DMS79 (cell line): ENCODE results near the gene NPR1.
"Not testable (repeated sequence)": the region's sequence is repeated elsewhere in the genome, so short reads cannot be mapped to it uniquely, and the experiment has no call there.

Source experiments
- DNase-seq: peaks from one replicate; lab custom pipeline; 2025; lab: John Stamatoyannopoulos, UW

Gene NPR1

DNA sequence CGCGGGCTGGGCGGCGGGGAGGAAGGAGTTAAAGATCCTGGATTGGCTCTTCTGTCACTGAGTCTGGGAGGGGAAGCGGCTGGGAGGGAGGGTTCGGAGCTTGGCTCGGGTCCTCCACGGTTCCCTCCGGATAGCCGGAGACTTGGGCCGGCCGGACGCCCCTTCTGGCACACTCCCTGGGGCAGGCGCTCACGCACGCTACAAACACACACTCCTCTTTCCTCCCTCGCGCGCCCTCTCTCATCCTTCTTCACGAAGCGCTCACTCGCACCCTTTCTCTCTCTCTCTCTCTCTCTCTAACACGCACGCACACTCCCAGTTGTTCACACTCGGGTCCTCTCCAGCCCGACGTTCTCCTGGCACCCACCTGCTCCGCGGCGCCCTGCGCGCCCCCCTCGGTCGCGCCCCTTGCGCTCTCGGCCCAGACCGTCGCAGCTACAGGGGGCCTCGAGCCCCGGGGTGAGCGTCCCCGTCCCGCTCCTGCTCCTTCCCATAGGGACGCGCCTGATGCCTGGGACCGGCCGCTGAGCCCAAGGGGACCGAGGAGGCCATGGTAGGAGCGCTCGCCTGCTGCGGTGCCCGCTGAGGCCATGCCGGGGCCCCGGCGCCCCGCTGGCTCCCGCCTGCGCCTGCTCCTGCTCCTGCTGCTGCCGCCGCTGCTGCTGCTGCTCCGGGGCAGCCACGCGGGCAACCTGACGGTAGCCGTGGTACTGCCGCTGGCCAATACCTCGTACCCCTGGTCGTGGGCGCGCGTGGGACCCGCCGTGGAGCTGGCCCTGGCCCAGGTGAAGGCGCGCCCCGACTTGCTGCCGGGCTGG lies at the start of gene NPR1:
NPR1 (plus strand) TSS at position 170 of the 818 bp plus-strand sequence; CDS start at position 591, 421 bp downstream.
- DNase-seq = no peak

DNA sequence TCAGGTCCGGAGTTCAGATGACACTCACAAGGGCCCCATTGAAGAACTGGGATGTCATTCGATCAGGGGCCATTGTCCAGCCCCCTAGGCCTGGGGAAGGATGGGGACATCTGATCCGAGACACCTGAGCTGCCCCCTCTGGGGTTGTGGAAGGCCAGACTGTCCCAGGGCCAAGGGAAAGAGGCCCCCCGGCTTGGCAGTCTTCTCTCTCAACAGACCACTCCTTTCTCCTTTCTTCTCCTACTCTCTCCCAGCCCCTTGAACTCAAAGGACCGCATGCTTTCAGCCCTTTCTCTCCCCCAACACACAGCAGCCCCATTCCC lies 49.2 kb upstream of the NPR1 start:
- DNase-seq = no peak

DNA sequence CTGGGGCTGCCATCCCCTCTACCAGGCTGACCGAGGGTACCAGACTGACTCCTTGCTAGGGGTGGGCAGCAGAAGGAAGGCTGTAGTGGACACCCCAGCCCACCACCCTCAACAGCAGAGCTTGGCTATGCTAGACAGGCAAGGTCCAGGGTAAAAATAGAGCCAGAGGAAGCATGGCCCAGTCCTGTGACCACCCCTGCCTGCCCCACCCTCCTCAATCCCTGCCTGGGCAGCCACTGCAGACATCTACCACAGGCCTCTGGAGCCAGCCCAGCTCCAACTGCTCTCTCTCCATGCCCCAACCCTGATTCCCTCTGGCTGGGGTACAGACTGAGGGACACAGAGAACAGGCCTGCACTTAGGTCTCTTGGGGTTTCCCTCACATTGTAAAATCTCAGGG lies 48.5 kb upstream of the NPR1 start:
- no peak for DNase-seq

DNA sequence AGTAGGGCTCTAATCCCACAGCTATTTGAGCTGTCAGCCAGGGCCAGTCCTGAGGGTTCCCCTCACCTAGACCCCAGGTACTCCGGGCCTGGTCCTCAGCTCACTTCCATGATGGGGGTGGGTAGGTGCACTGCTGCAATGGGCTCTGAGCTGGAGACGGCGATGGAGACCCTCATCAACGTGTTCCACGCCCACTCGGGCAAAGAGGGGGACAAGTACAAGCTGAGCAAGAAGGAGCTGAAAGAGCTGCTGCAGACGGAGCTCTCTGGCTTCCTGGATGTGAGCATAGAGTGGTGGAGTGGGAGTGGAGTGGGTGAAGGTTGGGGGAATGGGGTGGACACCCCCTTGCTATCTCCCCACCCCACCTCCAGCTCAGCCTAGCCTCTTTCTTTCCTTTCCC lies 48.1 kb upstream of the NPR1 start:
- DNase-seq = no peak

DNA sequence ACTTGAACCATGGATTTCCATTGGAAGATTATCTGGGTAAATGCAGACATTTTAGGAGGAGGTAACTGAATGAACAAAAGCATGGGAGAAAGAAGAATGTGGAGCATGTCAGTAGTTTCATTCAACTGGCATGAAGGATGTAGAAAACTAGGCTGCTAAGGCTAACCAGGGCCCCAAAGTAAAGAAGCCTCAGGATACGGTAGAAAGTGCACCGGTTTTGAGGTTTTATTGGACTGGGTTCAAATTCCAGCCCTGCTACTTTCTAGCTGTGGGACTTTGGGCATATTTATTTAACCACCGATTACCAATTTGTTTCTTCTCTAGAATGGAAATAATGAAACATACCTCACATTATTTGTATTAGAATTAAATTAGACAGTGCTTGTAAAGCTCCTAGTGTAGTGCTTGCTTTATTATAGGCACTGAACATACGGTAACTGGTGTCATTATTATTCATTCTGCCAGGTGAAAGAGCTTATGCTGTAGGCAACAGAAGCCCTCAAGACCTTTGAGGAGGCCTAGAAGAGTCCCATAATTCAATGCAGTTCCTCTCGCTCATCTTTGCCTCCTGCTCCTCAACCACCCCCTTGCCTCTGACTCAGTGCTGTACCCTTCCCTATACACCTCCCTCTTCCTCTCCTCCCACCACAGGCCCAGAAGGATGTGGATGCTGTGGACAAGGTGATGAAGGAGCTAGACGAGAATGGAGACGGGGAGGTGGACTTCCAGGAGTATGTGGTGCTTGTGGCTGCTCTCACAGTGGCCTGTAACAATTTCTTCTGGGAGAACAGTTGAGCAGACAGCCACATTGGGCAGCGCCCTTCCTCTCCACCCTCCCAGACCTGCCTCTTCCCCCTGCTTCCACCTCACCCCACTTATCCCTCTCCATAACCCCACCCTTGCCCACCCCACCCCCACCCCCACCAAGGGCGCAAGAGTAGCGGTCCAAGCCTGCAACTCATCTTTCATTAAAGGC lies 47.2 kb upstream of the NPR1 start:
- DNase-seq = no peak

DNA sequence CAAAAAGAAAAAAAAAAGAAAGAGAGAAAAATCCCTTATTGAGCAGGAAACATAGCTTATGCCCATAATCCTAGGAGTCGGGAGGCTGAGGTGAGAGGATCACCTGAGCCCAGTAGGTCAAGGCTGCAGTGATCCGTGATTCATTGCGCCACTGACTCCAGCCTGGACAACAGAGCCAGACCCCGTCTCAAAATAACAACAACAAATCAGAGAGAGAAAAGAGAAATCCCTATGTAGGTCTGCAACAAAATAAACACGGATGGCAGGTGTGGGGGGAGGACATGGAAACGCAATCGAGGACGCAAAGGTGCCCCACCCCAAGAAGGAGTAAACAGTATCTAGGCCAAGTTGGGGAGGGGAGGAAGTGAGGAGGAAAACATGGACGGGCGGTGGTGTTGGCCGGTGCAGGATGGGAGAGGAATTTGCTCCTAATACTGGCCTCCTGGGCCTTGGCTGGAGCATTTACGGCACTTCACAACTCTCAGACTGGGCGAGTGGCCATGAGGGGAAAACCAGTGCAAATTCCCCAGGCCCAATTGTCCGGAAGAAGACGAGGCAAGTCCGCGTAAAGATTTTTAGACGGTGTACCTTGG lies 45.2 kb upstream of the NPR1 start:
- DNase-seq = no peak

DNA sequence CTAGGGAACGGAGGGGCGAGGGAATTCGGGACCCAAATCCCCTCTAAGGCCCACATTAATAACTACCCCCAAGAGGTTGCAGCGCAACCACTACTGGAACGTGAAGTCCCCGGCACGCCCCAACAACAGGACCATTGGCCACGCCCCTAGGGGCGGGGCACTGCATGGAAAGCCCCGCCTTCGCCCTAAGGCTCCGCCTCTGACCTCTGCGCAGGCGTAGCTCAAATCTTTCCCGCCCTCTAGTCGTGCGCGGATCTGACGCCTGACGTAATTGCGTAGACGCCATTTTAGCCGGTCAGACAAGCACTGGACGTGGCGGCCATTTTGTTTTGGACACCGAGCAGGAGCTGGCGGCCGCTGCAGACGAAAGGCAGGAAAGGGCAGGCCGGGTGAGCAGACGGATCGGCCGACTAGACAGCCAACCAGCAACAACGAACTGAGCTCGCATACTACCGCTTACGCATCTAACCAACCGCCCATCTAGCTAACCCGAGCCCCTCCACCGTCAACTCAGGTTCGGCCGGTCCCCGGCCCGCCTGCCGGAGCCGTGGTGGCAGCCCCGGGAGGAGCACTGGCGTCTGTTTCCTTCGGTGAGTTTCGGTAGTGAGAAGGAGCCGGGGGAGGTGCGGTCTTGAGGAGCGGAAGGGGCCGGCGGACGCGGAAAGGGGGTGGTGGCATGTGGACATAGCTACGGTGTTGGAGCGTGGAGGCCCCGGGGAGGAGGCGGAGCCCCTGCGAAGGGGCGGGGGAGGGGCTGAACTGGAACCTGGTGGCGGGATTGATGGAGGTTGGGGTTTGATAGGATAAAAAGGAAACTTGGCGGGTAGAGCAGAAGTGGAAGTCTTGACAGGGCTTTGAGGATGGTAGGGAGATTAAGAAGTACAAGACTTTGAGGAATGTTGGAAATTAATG lies 44.5 kb upstream of the NPR1 start, which contains the start of gene CHTOP:
CHTOP (plus strand) TSS at position 313 of the 912 bp plus-strand sequence. CDS start 2,523 bp downstream, outside the sequence.
- DNase-seq = peak; percentile 95

DNA sequence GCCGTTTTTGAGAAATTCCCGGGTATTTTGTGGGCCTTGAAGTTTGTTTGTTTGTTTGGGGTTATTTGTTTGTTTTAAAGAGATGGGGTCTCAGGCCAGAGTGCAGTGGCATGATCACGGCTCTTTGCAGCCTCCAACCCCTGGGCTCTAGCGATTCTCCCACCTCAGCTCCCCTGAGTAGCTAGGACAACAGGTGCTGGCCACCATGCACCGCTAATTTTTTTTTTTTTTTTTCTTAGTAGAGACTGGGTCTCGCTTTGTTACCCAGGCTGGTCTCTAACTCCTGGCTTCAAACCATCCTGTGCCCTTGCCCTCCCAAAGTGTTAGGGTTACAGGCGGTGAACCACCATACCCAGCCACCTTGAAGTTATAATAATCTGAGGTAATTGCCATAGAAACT lies 42.6 kb upstream of the NPR1 start:
- DNase-seq = no peak

DNA sequence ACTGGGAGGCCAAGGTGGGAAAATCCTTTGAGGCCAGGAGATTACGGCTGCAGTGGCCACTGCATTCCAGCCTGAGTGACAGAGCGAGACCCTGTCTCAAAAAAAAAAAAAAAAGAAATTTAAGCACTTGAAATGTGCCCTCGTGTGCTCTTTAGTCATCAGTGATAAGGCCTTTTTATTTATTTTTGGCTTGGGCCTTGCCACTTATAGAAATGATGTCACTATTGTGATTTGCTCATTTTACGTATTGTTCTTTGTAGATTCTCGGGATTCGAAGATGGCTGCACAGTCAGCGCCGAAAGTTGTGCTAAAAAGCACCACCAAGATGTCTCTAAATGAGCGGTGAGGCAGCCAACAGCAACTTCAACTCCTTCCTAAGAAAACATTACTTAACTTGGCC lies 42.2 kb upstream of the NPR1 start:
- no peak for DNase-seq

DNA sequence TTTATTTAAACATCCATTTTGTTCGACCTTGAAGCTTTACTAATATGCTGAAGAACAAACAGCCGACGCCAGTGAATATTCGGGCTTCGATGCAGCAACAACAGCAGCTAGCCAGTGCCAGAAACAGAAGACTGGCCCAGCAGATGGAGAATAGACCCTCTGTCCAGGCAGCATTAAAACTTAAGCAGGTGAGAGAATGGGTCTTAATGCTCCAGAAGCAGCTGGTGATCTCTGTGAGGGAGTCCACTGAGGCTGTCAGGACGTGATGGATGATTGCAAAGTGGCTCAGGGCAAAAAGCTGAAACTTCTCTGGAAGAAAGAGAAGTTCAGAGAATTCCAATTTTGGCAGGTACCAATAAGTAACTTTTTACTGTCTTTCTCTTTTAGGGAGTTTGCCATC lies 40.2 kb upstream of the NPR1 start:
- DNase-seq = no peak

DNA sequence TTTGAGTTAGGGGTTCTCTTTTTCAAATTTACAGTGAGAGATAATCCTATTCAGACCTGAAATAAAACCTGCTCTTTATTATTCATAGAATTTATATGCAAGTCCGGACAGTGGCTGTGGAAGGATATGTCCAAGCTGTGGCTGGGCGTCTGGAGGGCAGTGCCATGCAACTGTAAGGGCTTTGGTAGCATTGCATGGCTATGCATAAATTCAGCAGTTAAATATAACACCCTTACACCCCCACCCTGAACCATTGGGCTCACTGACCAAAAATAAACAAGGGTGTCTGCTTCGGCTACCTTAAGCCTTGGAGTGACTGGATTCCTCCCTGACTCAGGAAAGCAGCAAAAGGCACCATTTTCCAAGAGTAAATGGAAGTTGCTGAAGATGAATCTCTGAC lies 39.2 kb upstream of the NPR1 start:
- DNase-seq = no peak

DNA sequence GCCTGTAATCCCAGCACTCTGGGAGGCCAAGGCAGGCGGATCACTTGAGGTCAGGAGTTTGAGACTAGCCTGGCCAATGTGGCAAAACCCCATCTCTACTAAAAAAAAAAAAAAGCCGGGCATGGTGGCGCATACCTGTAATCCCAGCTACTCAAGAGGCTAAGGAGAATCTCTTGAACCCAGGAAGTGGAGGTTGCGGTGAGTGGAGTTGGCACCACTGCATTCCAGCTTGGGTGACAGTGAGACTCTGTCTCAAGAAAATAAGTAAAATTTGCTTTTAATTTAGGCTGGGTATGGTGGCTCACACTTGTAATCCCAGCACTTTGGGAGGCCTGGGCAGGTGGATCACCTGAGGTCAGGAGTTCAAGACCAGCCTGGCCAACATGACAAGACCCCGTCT lies 38.3 kb upstream of the NPR1 start:
- DNase-seq = not testable (repeated sequence)

DNA sequence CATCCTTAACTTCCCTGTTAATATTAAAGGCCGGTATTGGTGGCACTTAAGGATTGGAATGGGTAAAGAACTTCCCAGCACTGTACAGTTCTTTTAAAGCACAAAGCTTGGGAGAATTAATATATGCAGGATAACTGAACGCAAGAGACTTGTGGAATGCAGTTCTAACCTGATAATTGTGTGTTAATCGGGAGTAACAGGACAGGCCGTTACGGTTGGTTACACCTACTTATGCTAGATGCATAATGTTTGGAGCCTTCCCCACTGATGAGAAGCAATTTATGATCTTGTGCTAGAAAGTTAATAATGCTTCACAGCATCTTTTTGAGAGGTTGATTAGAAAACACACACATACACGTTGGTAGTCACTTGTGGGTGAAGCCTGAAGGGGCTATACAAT lies 37.6 kb upstream of the NPR1 start:
- DNase-seq = no peak

DNA sequence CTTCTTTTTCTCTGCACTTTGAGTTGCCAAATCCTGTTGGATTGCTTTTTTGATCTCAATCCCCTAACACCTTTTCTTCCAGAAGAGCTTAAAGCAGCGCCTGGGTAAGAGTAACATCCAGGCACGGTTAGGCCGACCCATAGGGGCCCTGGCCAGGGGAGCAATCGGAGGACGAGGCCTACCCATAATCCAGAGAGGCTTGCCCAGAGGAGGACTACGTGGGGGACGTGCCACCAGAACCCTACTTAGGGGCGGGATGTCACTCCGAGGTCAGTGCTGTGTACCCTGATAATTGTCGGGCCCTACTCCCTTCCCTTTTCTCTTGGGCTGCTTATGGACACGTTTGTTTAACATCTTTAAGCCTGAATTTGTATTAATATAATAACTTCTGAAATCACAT lies 36.3 kb upstream of the NPR1 start:
- DNase-seq = no peak

DNA sequence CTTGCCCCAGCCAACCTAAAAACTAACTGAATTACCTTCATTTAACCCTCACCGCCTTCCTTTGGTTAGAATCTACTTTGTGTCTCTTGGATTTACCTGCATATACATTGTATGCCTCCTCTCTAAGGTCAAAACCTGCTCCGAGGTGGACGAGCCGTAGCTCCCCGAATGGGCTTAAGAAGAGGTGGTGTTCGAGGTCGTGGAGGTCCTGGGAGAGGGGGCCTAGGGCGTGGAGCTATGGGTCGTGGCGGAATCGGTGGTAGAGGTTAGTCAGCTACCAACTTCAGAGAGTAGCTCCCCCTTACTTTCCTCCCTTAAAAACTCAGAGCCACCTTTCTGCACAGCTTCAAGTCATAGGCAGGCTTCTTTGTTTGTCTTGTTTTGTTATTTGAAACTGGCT lies 35.4 kb upstream of the NPR1 start:
- no peak for DNase-seq

DNA sequence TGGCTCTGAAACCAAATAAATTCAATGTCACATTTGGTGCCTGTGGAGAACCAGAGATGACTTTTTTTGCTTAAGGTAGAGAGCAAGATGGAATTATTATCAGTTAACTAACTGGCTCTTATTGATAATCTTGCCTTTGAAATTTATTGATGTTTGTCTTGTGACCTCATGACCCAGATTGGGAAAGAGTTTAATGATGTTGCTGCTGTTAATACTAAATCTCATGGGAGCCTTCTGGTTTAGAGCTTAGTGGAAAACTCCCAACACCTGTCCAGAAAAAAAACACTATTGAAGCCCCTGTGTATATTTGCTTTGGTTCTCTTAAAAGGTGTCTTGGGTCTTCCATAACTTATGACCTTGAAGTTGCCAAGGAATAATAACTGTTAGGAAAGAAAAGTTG lies 34.7 kb upstream of the NPR1 start:
- DNase-seq = no peak

DNA sequence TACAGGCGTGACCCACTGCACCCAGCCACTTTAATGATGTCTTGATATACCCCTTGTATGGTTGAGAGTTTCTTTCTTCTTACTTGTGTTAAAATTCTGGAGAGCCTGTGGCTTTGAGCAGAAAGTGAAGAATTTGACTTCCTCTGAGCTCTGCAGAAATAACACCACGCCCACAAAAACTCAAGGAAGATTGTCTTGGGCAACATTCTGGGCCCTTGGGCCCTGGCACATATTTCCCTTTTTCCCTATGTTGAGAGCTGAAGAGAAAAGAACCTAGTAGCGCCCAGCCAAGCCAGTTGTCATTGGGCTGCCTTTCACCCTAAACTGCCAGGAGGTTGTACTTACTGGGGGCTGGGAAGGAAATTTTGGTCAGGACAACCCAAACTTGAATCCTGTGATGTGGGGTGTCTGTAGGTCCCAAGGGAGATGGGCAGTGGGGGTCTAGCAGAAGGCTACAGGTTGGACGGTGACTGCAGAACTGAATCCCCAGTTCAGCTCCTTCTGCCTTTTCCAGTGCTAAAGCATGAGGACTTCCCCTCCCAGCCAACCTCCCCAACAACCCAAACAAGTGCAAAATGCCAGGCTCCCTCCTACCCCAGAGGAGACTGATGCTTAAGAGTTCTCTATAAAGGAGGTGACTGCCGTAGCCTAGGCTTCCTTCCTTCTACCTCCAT lies 31.7 kb upstream of the NPR1 start:
- DNase-seq = no peak

DNA sequence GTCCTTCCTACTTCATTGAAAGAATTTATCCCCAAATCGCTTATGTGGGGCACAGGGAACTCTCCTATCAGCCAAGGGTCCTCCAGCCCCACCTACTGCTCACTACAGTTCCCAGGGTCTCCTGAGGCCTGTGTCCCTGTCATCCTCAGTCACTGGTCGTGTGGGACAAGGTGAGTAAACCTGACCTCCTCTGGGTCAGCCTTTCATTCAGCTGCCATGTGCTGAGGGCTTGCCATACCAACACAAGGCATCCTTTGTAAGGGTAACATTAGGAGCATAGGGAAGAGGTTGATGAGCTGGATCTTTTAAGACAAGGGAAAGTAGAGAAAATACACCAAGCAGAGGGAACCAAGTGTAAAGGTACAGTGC lies 31.2 kb upstream of the NPR1 start:
- DNase-seq = no peak

DNA sequence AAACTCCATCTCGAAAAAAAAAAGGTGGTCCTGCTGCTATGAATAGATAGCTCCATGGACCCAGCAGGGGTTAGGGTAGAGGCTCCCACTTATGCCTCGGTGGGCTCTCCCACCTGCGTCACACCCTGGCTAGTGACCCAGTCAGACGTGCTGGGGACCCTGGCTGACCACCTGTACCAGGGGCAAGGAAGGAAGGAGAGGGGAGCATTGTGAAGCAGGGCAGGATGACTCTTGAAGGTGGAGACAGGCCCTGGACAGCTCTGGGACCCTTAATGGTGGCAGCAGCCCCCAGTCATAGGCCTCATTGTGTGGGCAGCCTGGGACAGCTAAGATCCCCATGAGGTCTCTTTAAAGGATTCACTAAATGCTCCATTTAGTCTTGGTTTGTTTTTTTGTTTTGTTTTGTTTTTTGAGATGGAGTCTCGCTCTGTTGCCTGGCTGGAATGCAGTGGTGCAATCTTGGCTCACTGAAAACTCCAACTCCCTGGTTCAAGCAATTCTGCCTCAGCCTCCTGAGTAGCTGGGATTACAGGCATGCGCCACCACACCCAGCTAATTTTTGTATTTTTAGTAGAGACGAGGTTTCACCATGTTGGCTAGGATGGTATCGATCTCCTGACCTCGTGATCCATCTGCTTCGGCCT lies 30.4 kb upstream of the NPR1 start:
- DNase-seq = no peak

DNA sequence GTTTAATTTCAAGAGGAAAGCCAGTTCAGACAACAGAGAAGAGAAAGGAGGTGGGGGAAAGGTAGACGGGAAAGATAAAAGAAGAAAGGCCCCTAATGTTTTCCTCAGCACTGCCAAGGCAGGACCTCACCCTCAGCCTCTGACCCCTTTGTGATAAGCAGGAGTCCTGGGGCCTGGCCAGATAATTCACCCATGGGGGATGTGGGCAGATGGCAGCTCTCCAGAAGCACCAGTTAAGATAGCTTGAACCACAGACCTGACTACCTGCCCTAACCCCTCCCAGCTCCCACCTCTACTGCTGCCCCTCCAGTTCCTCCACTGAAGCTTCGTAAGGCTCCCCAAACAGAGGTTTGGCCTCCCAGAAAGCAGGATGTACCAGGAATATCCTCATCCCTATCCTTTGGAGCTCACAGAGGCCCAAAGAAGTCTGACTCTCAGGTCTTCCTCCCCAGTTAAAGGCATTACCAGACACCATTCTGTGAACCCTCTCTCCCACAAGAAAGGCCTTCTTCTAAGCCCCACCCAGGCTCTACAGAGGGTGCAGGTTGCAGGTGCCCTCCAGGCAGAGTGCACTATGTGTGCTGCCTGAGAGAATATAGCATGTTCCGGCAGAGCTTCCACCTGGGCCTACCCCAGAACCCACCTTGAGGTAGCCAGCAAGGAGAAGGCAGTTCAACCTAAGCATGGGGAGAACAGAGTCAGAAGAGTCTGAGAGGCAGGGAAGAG lies 29.2 kb upstream of the NPR1 start:
- DNase-seq = no peak
